ENCODE measurements around the gene SMC2. TPM values are rescaled to one million over a fixed set of nuclear protein-coding genes. Genes with fewer than 3 reads are reported as not detected.

Gene SMC2
- total RNA-seq, 2 donors from 2014 or later: 2.6 to 21.4 TPM

DNA sequence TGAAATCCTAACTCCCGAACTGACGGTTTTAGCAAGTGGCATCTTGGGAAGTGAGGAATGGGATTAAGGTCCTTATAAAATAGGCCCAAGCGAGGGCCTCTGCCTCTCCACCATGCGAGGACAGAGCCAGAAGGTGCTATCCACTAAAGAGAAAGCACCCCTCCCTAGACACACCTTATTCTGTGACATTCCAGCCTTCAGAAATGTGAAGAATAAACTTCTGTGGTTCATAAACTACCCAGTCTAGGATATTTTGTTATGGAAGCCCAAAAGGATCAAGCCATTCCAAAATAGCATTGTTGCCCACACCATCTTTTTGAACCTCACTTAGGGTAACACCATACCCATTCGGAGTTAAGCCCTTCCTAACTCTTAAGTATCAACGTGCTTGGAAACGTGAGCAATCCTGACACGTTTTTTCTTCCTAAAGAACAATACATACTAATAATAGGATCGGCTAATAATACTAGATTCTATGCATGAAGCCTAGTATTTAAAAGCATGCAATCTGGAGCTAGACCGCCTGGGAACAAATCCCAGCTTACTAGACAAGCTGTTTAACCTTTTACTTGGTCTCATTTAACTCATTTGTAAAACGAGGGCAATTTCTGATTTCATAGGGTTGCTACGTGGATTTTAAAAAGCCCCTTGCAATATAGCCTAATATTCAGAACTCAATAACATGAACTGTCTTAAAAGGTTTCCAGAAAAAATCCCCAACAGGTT, 1.1 kb upstream of the SMC2 start:
- H3K36me3 ChIP-seq (replicated peaks in 1 of 2; ENCODE audit: insufficient read depth in 1 of 2, low read depth in 2 of 2): no peaks in the 10 kb centered on the region
- no peak for DNase-seq
- intact Hi-C loops (cut with DNase I): no loop called here
- no peaks in the 10 kb centered on the region for H3K9me3 ChIP-seq
- TF ChIP-seq POLR2A (IDR thresholded peaks at IDR 0.05): no peak
- TF ChIP-seq CTCF (IDR thresholded peaks at IDR 0.05): no peak
- no peaks in the 10 kb centered on the region for H3K27me3 ChIP-seq
- WGBS, 2 donors: 25 to 28% methylated on average over 12 of the region's 12 CpGs
- peaks cover 25% of the 10 kb centered on the region for H3K4me1 ChIP-seq
- H3K4me3 ChIP-seq: peak overlapping the region; percentile 20 to 28
- H3K27ac ChIP-seq: peak overlapping the region; percentile 93 to 98 (median 97)
- ATAC-seq: no peak

DNA sequence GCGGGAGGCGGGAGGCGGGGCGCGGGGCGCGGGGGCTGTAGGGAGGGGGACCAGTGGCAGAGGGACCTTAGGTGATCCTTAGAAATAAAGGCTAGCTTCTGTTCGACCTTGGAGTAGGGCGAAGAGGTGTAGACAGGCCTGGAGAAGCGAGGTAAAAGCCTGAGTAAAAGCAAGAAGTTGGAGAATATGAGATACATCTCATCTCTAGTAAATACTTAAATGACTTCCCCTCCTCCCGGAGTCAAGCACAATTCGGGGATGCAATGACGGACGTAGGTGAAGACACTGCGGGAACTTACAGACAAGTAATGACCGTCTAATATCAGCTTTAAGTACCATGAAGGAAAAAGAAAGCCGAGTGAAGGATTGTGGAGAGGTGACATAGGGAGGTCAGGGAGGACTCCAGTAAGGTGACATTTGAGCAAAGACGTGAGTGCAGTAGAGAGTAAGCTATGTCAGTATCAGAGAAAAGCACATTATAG, 466 bp downstream of the SMC2 start:
- Histone ChIP-seq H3K36me3 (replicated peaks in 1 of 2; ENCODE audit: insufficient read depth in 1 of 2, low read depth in 2 of 2) (no peaks in the 10 kb centered on the region), H3K4me1 (peaks cover 25% of the 10 kb centered on the region), H3K27ac (peak overlapping the region in 3 of 4 donors; percentile 93 to 98 (median 97)), H3K27me3 (no peaks in the 10 kb centered on the region), H3K4me3 (peak overlapping the region; percentile 37 to 78), H3K9me3 (no peaks in the 10 kb centered on the region)
- TF ChIP-seq POLR2A (IDR thresholded peaks at IDR 0.05): no peak
- TF ChIP-seq CTCF (IDR thresholded peaks at IDR 0.05): no peak
- DNase-seq (no peak), ATAC-seq (no peak)
- intact Hi-C loops (cut with DNase I): no loop called here
- 0% methylated on average over 18 of the region's 18 CpGs for WGBS, 2 donors

GRCh38 chr9:104099630-104100029, 5.5 kb downstream of the SMC2 start:
- H3K4me3 ChIP-seq: no peak overlapping the region
- no peak for ATAC-seq
- intact Hi-C loops (cut with DNase I): no loop called here
- no peaks in the 10 kb centered on the region for H3K9me3 ChIP-seq
- no peak for DNase-seq
- WGBS, 2 donors: 79 to 82% methylated on average over 1 of the region's 1 CpG
- H3K36me3 ChIP-seq (replicated peaks in 1 of 2; ENCODE audit: insufficient read depth in 1 of 2, low read depth in 2 of 2): peaks cover 0 to 2% of the 10 kb centered on the region in 2 donors
- peaks cover 5% of the 10 kb centered on the region for H3K4me1 ChIP-seq
- no peak overlapping the region for H3K27ac ChIP-seq
- H3K27me3 ChIP-seq: no peaks in the 10 kb centered on the region
- TF ChIP-seq CTCF (IDR thresholded peaks at IDR 0.05) (no peak), POLR2A (IDR thresholded peaks at IDR 0.05) (no peak)

DNA sequence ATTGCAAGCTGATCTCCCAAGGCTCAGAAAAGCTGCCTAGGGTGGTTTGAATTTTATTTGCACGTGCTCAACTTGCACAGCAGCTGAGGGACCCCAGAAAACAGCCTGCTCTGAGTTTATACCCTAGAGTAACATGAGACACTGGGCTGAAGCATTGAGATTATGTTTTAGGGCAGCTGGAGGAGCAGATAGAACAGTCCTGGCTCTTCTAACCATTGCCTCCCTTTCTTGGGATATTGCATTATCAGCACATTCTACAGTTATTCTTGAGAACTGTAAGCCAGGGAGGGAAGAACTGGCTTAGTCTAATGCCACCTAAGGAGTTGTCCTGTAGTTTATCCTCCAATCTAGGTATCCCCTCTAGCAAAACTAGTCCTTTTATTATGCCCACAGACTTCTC, 10.3 kb downstream of the SMC2 start:
- no peaks in the 10 kb centered on the region for H3K27me3 ChIP-seq
- no peaks in the 10 kb centered on the region for H3K4me1 ChIP-seq
- peaks cover 0 to 4% of the 10 kb centered on the region in 2 donors for H3K36me3 ChIP-seq (replicated peaks in 1 of 2; ENCODE audit: insufficient read depth in 1 of 2, low read depth in 2 of 2)
- no peak overlapping the region for H3K4me3 ChIP-seq
- 89 to 95% methylated on average over 1 of the region's 1 CpG for WGBS, 2 donors
- intact Hi-C loops (cut with DNase I): no loop called here
- no peak for ATAC-seq
- H3K9me3 ChIP-seq: no peaks in the 10 kb centered on the region
- no peak for TF ChIP-seq CTCF (IDR thresholded peaks at IDR 0.05)
- TF ChIP-seq POLR2A (IDR thresholded peaks at IDR 0.05): no peak
- DNase-seq: no peak
- H3K27ac ChIP-seq: no peak overlapping the region

DNA sequence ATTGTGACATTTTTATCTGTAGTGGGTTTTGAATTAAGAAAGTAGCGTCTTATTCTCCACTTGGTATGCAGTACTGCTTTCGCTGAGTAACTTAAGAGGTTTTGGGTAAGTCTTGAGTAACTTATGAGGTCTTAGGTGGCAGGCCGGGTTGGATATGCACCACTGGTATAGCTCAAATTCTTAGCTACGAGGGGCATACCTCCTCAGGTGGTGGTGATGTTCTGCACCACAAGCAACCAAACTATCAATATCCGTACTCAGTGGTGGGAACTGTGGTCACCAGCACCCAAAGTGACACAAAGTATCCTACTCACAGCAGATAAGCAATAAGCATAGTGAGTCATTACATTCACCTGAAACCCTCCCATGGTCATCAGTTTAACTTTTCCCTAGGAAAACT, 13.7 kb downstream of the SMC2 start:
- Histone ChIP-seq H3K4me3 (no peak overlapping the region), H3K9me3 (no peaks in the 10 kb centered on the region), H3K27ac (no peak overlapping the region), H3K4me1 (no peaks in the 10 kb centered on the region), H3K27me3 (no peaks in the 10 kb centered on the region), H3K36me3 (replicated peaks in 1 of 2; ENCODE audit: insufficient read depth in 1 of 2, low read depth in 2 of 2) (peaks cover 0 to 4% of the 10 kb centered on the region in 2 donors)
- intact Hi-C loops (cut with DNase I): no loop called here
- DNase-seq: no peak
- TF ChIP-seq CTCF (IDR thresholded peaks at IDR 0.05) (no peak), POLR2A (IDR thresholded peaks at IDR 0.05) (no peak)
- 92 to 93% methylated on average over 5 of the region's 5 CpGs for WGBS, 2 donors
- ATAC-seq: no peak

All from body of pancreas (tissue), 4 donors.